Medulla oblongata (tissue), 1 donor: ENCODE data around the gene LGMN.
"Not testable (repeated sequence)": the region's sequence is repeated elsewhere in the genome, so short reads cannot be mapped to it uniquely, and the experiment has no call there.

Experiments used
- DNase-seq: peaks from one replicate; pipeline ENCODE4 v3.0.0-alpha.2; 2015; ENCODE audit errors: extremely low spot score

LGMN gene

GRCh38 chr14:92760524-92760805 lies 12.0 kb upstream of the LGMN start:
- DNase-seq = no peak

GRCh38 chr14:92759679-92760523 lies 11.5 kb upstream of the LGMN start:
- DNase-seq = no peak

- no peak for DNase-seq
Observed at GRCh38 chr14:92759300-92759678, 10.9 kb upstream of the LGMN start.

- DNase-seq = no peak
Observed at GRCh38 chr14:92756446-92756845, 8.0 kb upstream of the LGMN start.

GRCh38 chr14:92755495-92755894 lies 7.1 kb upstream of the LGMN start:
- DNase-seq = no peak

GRCh38 chr14:92754966-92755365 lies 6.5 kb upstream of the LGMN start:
- DNase-seq = no peak

- DNase-seq = peak; percentile 23
Observed at GRCh38 chr14:92753250-92753649, 4.8 kb upstream of the LGMN start.

GRCh38 chr14:92751819-92752218 lies 3.4 kb upstream of the LGMN start:
- DNase-seq = no peak

GRCh38 chr14:92750994-92751400 lies 2.6 kb upstream of the LGMN start:
- peak; percentile 43 for DNase-seq

GRCh38 chr14:92750222-92750728 lies 1.8 kb upstream of the LGMN start:
- DNase-seq = not testable (repeated sequence)

- peak; percentile 53 for DNase-seq
Observed at GRCh38 chr14:92747701-92748258, 647 bp downstream of the LGMN start.

- no peak for DNase-seq
Observed at GRCh38 chr14:92744198-92744597, 4.2 kb downstream of the LGMN start.

- DNase-seq = no peak
Observed at GRCh38 chr14:92740440-92740839, 8.0 kb downstream of the LGMN start.

- DNase-seq = no peak
Observed at GRCh38 chr14:92737619-92738188, 10.7 kb downstream of the LGMN start.

GRCh38 chr14:92737206-92737605 lies 11.2 kb downstream of the LGMN start:
- no peak for DNase-seq

- DNase-seq = no peak
Observed at GRCh38 chr14:92735344-92735743, 13.1 kb downstream of the LGMN start.

- DNase-seq = no peak
Observed at GRCh38 chr14:92734618-92735017, 13.8 kb downstream of the LGMN start.

- DNase-seq = no peak
Observed at GRCh38 chr14:92733007-92733406, 15.4 kb downstream of the LGMN start.

- no peak for DNase-seq
Observed at GRCh38 chr14:92731622-92732115, 16.8 kb downstream of the LGMN start.

- DNase-seq = no peak
Observed at GRCh38 chr14:92729634-92730358, 18.6 kb downstream of the LGMN start.

GRCh38 chr14:92728759-92729364 lies 19.6 kb downstream of the LGMN start:
- DNase-seq = no peak

GRCh38 chr14:92726933-92727262 lies 21.5 kb downstream of the LGMN start:
- DNase-seq = no peak
